ENCODE results near the gene RORB.
A peak's percentile ranks its signal among the peaks of the same experiment; 100 is the strongest.

RORB gene

DNA sequence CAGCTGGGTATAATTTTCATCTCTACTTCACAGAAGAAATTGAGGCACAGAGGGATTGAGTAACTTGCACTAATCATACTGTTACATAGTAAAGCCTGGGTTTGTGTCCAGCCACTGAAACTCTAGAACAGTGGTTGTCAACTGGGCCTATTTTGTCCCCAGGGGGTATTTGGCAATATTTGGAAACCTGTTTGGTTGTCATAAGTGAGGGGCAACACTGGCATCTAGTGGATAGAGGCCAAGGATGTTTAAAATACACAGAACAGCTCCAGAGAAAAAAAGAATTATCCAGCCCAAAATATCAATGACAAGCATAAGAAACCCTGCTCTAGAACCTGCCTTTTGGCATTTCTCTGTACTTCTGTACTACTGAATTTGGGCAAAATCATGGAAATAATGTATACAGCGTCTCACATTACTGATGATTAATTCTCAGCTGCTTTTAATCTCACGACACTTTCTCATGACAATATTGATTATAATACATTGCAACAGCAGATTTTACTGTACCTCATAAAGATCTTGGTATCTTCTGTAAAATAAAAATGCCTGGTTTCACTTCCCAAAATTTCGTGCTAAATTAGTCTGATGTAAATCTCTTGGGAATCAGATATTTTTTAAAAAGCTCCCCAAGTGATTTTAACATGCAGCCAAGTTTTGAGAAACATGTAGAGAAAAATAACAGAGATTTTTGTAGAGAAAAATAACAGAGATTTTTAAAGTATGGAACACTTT is 112.7 kb downstream of the RORB start:
- no peak for DNase-seq

DNA sequence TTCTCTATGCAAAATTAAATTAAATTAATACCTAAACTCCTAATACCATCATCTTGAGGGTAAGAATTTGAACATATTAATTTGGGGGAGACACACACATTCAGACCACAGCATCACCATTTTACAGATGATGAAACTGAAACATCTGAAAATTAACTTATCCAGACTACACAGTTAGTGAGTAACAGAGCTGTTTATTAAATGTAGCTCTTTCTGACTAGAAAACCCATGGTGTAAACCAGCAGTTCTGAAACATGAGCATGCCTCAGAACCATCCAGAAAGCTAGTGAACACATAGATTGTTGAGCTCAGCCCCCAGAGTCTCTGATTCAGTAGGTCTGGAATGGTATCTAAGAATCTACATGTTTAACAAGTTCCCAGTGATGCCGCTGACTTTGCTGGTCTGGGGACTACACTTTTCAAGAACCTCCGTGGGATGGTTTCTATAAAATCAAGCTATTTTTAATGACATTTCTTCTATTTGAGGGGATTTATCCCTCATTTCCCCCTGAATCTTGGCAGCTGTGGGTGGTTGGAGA is 113.5 kb downstream of the RORB start:
- no peak for DNase-seq

DNA sequence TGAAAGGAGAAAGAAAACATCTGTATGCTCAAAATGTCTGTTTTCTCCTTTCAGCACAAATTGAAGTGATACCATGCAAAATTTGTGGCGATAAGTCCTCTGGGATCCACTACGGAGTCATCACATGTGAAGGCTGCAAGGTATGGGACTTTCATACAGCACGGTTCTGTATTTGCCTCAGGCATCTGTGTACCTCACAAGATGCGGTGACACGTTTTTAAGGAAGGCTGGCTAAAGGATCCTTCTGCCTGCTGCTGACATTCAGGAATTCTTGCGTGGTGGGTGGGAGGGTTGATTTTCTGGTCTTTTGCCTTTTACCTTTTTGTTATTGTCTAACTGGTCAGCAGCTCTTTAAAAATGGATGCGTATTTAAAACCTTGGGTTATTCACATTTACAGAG is 133.1 kb downstream of the RORB start:
- DNase-seq, result no peak

DNA sequence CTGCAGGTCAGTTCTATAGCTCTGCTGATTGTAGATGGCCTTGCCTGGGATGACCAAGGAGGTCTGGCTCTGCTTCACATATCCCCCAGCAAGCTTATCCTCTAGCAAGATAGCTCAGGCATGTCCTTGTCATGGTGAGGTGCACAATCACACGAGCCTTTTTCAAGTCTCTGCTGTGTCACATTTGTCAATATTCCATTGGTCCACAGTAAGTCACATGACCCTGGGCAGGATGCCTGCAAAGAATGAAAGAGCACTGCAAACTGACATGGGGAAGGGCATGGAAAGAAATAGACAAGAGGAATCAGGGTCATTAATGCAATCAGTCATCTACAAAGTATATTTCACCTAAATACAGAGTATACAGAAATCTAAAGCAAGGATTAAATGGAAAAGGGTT is 142.0 kb downstream of the RORB start:
- DNase-seq, result no peak

DNA sequence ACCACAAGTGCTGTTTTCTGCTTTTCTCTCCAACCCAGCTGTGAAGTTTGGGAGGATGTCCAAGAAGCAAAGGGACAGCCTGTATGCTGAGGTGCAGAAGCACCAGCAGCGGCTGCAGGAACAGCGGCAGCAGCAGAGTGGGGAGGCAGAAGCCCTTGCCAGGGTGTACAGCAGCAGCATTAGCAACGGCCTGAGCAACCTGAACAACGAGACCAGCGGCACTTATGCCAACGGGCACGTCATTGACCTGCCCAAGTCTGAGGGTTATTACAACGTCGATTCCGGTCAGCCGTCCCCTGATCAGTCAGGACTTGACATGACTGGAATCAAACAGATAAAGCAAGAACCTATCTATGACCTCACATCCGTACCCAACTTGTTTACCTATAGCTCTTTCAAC is 145.2 kb downstream of the RORB start:
- DNase-seq, result no peak

DNA sequence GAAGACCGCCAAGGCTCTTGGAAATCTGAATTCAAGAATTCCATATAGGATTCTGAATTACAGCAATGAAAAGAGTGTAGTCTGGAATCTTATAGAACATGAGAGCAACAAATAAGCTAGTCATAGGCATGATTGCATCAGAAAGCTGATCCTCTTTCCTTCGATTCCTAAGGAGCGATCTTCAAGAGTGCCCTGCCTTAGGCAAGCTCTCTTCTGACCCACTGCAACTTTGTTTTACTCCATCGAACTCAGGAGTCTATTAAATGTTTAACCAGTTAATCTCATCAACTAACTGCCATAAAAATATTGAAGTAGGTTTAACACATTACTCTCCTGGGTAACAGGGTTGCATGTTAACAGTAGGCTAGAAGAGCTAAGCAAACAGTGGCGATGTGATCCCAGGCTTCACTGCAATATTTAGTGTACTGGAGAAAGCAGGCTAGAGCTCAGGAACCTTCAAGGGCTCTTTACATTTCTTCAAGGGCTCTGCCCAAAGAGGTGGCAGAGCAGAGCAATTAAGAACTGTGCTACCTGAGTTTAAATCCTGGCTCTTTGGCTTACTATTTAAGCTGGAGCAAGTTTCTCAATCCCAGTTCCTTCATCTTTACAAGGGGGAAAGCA is 146.3 kb downstream of the RORB start:
- DNase-seq, result no peak

DNA sequence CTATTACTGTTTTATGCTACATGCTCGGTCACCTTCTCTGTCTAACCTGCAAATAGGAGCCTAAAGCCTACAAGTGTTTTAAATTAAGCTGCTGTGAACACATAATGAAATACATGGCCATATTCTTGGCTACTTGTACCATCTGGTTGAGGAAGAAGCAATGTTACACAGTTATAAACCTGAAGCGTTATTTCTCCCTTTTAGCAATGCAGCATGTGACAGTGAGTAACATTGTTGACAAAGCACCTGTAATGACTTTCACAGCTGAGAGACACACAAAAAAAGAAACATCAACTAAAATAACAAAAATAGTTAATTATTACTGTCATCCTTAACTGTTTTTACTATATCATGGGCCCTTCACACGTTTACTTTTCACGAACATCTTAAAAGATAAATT is 146.9 kb downstream of the RORB start:
- no peak for DNase-seq

DNA sequence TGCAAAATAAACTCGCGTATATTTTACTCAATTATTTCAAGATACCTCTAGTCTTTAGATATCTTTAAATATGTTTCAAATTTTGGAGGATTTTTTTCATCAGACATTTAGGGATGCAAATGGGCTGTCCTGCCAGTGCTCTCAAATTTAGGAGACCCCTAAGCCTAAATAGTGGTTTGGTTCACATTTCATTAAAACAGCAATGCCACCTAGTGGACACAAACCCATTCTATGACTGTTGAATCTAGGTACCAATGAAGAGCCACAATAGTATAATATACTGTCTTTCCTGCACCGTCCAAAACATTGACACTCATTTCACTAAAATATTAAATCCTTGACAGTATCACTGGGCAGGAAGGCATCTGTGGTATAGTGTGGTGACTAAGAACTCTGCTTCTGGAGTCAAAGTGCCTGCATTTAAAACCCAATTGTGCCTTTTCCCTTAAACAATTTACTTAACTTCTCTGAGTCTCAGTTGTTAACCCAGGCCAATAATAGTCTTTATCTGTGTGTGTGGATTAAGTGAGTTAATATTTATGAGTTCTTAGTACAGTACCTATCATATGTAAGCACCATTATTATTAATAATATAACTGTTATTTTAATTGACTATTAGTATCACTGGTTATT is 148.0 kb downstream of the RORB start:
- peak; percentile 14 for DNase-seq

DNA sequence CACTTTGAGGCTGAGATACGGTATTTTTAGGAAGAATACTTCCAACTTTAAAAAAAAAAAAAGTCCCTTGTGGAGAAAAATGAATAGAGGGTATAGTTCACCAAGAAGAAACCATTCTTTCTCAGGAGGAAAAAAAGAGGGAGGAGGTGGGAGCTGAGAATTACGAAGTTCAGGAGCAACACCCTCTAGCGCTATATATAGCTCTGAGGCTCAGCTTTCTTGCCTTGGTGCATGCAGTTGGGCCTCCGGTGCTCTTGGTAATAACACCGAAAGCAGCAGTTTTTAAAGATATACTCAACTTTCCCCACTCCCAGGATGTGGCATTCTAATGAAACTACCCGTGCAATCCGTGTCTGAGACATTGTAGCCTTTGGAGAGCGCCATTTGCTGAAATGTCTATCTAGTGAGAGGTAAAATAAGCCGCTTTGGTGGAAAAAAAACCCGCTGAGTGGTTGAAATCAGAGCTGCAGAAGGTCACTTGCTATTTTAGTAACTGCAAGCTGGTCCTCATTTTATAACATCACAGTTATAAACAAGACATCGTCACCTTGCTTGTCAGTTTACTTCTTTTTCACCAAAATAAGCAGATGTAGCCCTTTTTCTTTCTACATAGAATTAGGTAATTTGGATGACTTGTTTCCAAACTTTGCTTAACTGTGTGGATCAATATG is 156.4 kb downstream of the RORB start:
- DNase-seq, result no peak

DNA sequence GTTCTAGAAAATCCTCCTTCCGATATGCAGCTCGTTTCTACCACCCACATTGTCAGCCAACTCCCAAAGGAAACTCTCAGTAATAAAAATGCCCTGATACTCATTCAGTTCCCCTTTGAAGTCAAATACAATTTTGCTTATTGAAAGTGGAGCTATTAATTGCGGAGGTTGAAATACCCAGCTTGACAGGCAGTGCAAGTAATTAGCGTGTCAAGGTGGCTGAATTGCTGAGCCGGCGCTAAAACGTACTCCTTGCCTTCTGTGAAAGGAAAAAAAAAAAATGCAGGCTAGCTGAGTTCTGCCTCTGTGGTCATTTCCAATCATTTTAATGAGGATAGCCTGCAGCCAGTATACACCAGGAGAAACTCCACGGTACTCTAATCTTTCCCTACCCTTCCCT is 165.5 kb downstream of the RORB start:
- DNase-seq, result no peak

DNA sequence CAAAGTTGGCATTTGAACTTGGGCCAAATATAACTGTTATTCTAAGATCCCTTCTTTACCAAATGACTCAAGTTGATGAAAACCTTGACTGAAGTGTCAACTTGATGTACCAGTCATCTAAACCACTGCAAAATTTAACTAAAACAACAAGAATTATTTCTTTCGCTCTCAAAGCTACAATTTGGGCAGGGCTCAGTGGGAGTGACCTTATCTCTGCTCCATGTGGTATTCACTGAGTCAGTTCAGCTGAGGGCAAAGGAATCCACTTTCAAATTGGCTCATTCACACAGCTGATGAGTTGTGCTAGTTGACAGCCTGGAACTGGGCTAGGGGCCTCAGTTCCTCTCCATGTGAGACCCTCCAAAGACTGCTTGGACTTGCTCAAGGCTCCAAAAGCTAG is 166.3 kb downstream of the RORB start:
- DNase-seq, result no peak

DNA sequence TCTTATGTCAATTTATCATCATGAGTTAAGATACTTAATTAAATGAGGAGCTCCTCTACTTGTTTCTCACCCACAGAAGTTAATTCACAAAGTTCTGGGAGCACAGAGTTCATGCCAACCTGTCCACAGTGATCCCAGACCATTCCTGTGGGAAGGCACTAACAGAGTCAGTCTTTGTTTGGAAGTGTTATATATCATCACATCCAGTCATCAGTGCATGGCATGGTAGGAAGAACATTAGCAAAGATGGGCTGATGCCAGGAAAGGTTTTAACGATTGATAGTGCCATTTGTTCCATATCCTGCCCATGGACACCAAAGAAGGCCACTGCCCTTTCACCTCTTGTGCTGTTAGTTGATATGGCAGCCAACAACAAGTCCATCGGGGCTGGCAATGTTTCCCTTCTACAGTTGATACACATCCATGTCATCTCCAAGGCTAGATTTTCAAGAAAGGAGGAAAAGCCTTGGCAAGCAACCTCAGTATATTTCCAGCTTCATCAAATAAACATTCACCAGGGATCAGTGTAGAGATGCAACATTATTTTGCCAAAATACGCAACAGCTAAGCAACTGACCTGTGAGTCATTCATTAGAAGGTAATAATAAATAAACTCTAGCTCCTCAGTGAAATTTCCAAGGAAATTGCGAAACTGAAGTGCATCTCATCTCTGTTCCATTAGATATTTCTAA is 169.6 kb downstream of the RORB start:
- DNase-seq, result no peak

DNA sequence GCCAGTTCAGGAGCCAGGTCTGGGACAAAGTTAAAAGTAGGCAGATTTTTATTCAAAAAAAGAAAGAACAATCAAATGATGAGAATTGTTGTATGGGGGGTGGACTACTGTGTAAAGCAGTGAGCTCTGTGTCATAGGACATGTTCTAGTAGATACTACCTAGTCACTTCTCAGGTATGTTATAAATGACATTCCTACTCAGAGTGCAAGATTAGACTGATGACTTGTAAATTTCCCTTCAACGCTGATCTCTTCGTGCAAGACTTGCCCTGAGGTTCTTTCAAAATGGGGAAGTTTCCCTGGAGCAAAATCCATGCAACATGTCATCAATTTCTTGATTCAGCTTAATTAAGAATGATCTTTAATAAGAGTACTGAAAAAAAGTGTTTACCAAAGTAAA is 175.1 kb downstream of the RORB start:
- no peak for DNase-seq

DNA sequence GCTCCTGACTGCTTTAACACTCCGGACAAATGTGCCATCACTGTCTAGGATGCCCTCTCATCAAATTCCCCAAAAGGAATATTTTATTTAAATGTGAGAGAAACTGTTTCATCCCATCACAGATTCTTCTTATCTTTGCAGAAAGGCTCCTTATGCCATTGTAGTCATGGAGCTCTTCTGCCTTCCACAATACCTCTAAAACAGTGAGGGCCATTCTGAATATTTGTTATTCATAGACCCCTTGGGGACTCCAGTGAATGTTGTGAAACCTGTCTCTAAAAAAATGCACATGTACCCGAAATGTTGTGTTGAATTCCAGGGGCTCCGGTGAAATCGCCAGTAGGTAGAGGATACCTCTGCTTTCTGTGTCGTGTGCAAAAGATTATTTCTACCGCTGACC is 176.9 kb downstream of the RORB start:
- DNase-seq, result no peak

DNA sequence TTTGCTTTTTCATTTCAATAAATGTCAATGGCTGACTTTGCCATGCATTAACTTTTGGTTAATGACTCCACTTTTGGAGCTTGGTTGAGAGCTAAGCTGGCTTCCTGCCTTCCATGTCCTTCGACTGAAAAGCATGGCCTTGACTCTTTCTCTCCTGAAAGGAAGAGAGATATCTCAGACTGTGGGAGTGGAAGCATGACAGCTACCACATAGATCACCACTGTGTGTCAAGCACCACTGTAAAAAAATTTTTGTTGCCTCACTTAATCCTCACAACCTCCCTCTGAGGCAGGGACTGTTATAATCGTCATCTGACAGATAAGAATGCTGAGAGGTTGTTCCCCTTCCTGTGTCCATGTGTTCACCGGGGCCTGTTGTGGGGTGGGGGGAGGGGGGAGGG is 184.8 kb downstream of the RORB start:
- no peak for DNase-seq

DNA sequence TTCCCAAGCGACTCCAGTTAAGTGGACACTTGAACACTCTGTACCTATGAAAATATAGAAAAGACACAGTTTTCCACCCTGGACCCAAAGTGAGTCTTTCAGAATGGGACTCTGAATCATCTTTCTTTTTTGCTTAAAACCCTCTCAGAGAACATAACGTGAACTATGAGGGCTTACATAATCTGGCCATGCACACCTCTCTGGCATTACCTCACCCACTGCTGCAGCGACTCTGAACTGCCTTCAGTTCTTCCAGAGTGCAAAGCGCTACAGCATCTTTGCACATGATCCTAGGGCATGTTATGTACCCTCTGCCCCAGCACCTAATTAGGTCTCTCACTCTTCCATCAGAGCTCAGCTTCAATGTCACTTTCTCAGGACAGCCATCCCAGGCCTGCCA is 186.2 kb downstream of the RORB start:
- no peak for DNase-seq

DNA sequence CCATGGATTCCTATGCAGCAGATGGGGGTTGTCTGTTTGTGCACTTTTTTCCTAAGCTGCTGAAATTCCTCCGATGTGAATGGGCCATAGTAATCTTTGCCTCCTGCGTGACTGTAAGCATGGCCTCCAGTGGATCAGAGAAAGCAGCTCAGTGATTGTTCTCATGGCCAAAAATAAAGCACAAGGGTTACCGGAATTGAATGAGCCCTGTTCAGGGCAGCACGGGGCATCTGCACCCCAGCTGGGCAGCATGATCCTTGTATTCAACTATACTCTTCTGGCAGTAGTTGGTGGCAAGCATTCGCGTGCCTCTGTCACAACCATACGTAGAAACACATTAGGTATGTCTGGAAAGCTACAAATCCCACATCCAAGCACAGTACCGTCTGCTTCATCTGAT is 193.9 kb downstream of the RORB start:
- no peak for DNase-seq

DNA sequence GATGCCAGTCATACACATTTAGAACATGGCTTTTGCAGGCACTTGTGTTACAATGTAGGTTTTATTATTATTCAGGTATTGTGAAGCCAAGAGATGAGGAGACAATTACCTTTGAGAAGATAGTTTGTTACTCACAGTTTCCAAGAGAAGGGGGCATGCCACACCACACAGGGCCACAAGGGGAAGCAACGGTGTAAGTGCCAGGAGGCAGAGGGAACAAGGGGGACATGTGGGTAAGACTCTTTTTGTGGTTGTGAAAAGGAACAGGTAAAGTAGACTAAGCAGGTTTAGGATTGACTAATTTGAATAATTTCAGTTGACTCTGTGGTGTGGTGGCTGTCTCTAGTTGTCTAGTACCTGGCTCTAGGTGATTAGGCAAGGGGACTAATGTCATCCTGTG is 199.4 kb downstream of the RORB start:
- DNase-seq, result no peak

DNA sequence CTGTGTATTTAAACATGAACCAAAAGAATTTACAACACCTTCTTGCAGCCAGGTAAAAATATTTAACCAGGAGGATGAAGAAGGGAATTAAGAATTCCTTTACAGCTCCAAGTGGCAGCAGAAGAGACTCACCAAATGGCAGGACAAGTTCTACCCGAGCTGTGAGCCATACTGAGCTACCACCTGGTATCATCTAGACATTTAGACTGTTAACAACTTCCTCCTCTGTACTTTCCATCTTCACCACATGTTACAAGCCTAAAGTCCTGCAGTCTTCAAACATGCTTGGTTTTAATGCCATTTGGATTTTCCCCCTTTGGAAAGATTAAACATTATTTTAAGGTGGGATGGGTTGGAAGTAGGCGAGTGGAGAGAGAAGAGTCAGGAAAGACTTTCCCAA is 200.4 kb downstream of the RORB start:
- DNase-seq, result no peak

DNA sequence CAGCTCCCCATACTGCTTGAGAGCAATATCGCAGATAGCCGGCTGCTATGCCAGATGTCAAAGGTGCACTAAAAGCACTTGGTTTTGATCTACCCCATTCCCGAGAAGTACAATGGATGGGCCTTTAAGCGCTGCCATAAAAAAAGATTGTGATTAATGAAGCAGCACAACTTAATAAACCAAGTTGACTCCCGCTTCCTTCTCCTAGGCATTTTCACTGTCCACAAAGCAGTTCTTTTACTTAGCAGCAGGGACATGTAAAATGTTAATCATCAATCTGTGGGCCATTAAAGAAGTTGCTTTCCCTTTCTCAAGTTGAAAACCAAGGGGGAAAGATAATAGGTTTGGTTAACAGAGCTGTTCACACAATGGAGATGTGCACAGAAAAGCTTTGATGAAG is 214.2 kb downstream of the RORB start:
- no peak for DNase-seq

DNA sequence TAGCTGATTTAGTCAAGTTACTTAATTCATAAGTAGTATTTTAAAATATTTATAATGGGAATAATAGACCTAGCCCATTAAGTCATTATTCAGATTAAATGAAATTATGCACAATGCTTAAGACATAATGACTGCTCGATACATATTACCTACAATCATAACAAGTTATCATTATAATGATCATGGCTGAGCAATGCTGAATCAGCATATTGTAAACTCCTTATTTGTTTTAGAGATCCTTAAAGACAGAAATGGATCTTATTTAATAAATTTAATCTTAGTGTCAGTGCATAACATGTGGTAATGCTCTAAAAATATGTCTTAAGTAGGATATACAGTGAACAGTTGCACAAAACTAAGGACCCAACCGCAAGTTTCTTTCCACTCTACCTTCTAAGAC is 221.6 kb downstream of the RORB start:
- no peak for DNase-seq

DNA sequence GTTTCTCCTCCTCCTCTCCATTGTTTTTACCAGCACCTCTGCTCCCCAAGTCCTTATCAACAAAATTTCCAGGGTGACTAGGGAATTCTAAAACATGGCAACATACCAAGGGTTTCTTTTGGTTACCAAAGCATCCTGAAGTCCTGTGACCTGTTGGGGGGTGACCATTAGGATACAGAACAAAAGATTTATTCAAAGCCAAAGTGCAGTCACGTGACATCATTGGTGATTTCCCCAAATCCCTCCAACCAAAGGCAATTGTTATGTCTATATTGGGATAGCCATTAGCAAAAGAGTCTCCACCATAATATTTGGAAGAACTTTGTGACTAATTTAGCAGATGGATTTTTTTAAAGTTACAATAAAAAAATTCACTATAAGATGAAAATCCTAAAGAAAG is 222.2 kb downstream of the RORB start:
- no peak for DNase-seq
